Omental fat pad (tissue), 4 donors: ENCODE results near the gene RINT1. TPM values are rescaled to one million over a fixed set of nuclear protein-coding genes. Genes with fewer than 3 reads are reported as not detected.
A peak's percentile ranks its signal among the peaks of the same experiment; 100 is the strongest.
"Not testable (repeated sequence)": the region's sequence is repeated elsewhere in the genome, so short reads cannot be mapped to it uniquely, and the experiment has no call there.

Source experiments
- ATAC-seq: fragments of 150-250 bp; one replicate; pipeline ENCODE4 v1.9.1; 2016; ENCODE audit warnings: mild to moderate bottlenecking, moderate library complexity; ENCODE audit not compliant: low FRiP score
- DNase-seq: peaks from one replicate; pipeline ENCODE4 v3.0.0-alpha.2; 2019; ENCODE audit warnings: low spot score
- CTCF ChIP-seq, 3 donors: fragments of 450-650 bp; IDR thresholded peaks; one replicate each; pipeline ENCODE4 v1.5.1; 2016 to 2017; ENCODE audit warnings: antibody characterized with exemption in 3 of 3, mild to moderate bottlenecking in 3 of 3, moderate library complexity in 2 of 3
- total RNA-seq, 4 donors: library from RNA; depleted of rRNA; stranded (reverse); fragments of >200 nt; gene quantifications; one replicate each; pipeline ENCODE4 v1.1.0, GENCODE V29; 2016

RINT1 gene
- total RNA-seq, 4 donors from 2014 or later, result 12.7 to 25.7 (median 14.8) TPM

GRCh38 chr7:105589356-105590077 lies 57.5 kb downstream of the RINT1 start:
- peak; percentile 70 for ATAC-seq
- no peak for TF ChIP-seq CTCF (IDR thresholded peaks at IDR 0.05)
- DNase-seq, result no peak

DNA sequence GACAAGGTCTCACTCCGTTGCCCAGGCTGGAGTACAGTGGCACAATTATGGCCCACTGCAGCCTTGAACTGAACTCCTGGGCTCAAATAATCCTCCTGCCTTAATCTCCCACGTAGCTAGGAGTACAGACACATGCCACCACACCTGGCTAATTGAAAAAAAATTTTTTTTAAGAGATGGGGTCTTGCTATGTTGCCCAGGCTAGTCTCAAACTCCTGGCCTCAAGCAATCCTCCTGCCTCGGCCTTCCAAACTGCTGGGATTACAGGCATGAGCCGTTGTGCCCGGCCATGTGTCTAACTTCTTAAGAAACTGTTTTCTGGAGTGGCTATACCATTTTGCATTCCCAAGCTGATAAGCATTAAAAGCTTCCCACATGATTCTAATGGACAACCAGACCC lies 58.8 kb downstream of the RINT1 start:
- ATAC-seq (no peak), DNase-seq (no peak)
- TF ChIP-seq CTCF (IDR thresholded peaks at IDR 0.05), result no peak

DNA sequence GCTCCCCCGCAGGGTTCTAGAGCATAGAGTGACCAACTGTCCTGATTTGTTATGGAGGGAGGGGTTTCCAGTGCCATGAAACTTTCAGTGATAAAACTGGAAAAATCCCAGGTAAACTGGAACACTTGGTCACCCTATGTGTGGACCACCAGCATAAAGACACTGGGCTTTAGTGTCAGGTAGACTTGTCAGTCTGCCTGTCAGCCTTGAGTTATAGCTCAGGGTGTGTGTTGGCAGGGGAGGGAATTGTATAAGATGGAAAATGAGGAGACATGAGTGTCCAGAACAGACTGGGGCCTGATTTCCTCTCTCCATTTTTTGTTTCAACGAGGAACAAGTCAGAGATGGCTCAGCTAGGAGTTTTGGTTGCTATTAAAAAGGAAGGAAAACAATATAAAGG lies 59.5 kb downstream of the RINT1 start:
- ATAC-seq (no peak), DNase-seq (no peak)
- TF ChIP-seq CTCF (IDR thresholded peaks at IDR 0.05), result no peak

GRCh38 chr7:105594034-105594433 lies 62.0 kb downstream of the RINT1 start:
- no peak for TF ChIP-seq CTCF (IDR thresholded peaks at IDR 0.05)
- no peak for ATAC-seq
- DNase-seq, result no peak

GRCh38 chr7:105596866-105597265 lies 64.9 kb downstream of the RINT1 start:
- no peak for ATAC-seq
- no peak for TF ChIP-seq CTCF (IDR thresholded peaks at IDR 0.05)
- DNase-seq, result no peak

- ATAC-seq, DNase-seq: not testable (repeated sequence)
Measured at GRCh38 chr7:105599080-105599479, 67.1 kb downstream of the RINT1 start.

DNA sequence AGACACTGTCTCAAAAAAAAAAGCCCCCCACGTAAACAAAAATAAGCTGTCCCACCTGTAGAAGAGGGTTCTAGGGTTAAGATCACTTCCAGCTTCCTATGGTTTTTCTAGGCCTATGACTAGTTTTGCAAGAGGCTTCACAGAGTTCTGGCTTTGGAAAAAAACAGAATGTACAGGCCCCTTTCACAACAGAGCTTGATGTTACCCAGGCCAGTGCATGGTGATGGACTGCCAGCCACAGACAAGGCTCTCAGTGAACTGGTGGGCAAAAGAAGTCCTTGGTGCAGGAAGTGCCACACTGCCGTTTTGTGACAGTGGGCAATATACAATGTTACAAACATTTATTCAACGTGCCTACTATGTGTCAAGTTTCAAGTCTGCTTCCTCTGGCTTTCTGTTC lies 67.5 kb downstream of the RINT1 start:
- DNase-seq (no peak), ATAC-seq (no peak)
- TF ChIP-seq CTCF (IDR thresholded peaks at IDR 0.05), result no peak
